SK-N-SH treated with all-trans-retinoic acid at 6 μM for 48 hours (cell line): ENCODE measurements around the gene KIAA0753.

Source experiments
- ATAC-seq: fragments of 200-7000 bp; cut with Tn5 transposase; 3 replicates; pipeline ENCODE4 v1.9.1; 2020; ENCODE audit warnings: mild to moderate bottlenecking, moderate library complexity
- BACH2 ChIP-seq: fragments of 250-450 bp; sonication (Bioruptor Pico); IDR thresholded peaks from 2 replicates; pipeline ENCODE4 v1.9.0; 2021; ENCODE audit warnings: mild to moderate bottlenecking, borderline replicate concordance
- CSDC2 ChIP-seq: fragments of 250-450 bp; sonication (Bioruptor Pico); IDR thresholded peaks from 2 replicates; pipeline ENCODE4 v1.5.0; 2020; ENCODE audit warnings: mild to moderate bottlenecking, moderate library complexity
- GLIS3 ChIP-seq: fragments of 250-450 bp; sonication (Bioruptor Pico); IDR thresholded peaks from 2 replicates; pipeline ENCODE4 v1.5.0; 2020; ENCODE audit warnings: mild to moderate bottlenecking, moderate library complexity
- OSR1 ChIP-seq: fragments of 250-450 bp; sonication (Bioruptor Pico); IDR thresholded peaks from 2 replicates; pipeline ENCODE4 v1.8.0; 2022; ENCODE audit warnings: moderate library complexity, mild to moderate bottlenecking, inconsistent platforms
- PPARA ChIP-seq: fragments of 250-450 bp; sonication (Bioruptor Pico); IDR thresholded peaks from 2 replicates; pipeline ENCODE4 v1.5.0; 2020; ENCODE audit warnings: mild to moderate bottlenecking, borderline replicate concordance
- RARB ChIP-seq: fragments of 250-450 bp; sonication (Bioruptor Pico); IDR thresholded peaks from 2 replicates; pipeline ENCODE4 v1.8.0; 2021; ENCODE audit warnings: mild to moderate bottlenecking, moderate library complexity
- SNAI2 ChIP-seq: fragments of 250-450 bp; sonication (Bioruptor Pico); IDR thresholded peaks from 2 replicates; pipeline ENCODE4 v1.5.0; 2020; ENCODE audit warnings: mild to moderate bottlenecking, moderate library complexity
- TCF4 ChIP-seq: fragments of 250-450 bp; sonication (Bioruptor Pico); IDR thresholded peaks from 2 replicates; pipeline ENCODE4 v1.8.0; 2021; ENCODE audit warnings: mild to moderate bottlenecking, moderate library complexity, borderline replicate concordance
- TOX ChIP-seq: fragments of 250-450 bp; sonication (Bioruptor Pico); IDR thresholded peaks from 2 replicates; pipeline ENCODE4 v1.8.0; 2021; ENCODE audit warnings: mild to moderate bottlenecking, moderate library complexity, borderline replicate concordance
- ZC3H10 ChIP-seq: fragments of 250-450 bp; sonication (Bioruptor Pico); IDR thresholded peaks from 2 replicates; pipeline ENCODE4 v1.5.1; 2021; ENCODE audit warnings: mild to moderate bottlenecking, moderate library complexity
- ZFP3 ChIP-seq: fragments of 250-450 bp; sonication (Bioruptor Pico); IDR thresholded peaks from 2 replicates; pipeline ENCODE4 v1.5.0; 2020; ENCODE audit warnings: mild to moderate bottlenecking, moderate library complexity
- ZFP30 ChIP-seq: fragments of 450-650 bp; formaldehyde crosslinking; IDR thresholded peaks from 2 replicates; pipeline ENCODE4 v1.5.0; 2022; ENCODE audit warnings: mild to moderate bottlenecking, moderate library complexity
- ZNF8 ChIP-seq: fragments of 450-650 bp; formaldehyde crosslinking; IDR thresholded peaks from 2 replicates; pipeline ENCODE4 v1.5.0; 2020; ENCODE audit warnings: mild to moderate bottlenecking, moderate library complexity
- TF ChIP-seq, protein P1 (sequence below): fragments of 250-450 bp; sonication (Bioruptor Pico); IDR thresholded peaks from 2 replicates; pipeline ENCODE4 v1.5.1; 2021; ENCODE audit warnings: mild to moderate bottlenecking, moderate library complexity
- TF ChIP-seq, protein P2 (sequence below): fragments of 250-450 bp; sonication (Bioruptor Pico); IDR thresholded peaks from 2 replicates; pipeline ENCODE4 v1.8.0; 2021; ENCODE audit warnings: low read depth, mild to moderate bottlenecking, moderate library complexity, borderline replicate concordance
- TF ChIP-seq, protein P3 (sequence below): fragments of 250-450 bp; sonication (Bioruptor Pico); IDR thresholded peaks from 2 replicates; pipeline ENCODE4 v1.8.0; 2020; ENCODE audit warnings: mild to moderate bottlenecking, moderate library complexity, borderline replicate concordance
- TF ChIP-seq, protein P4 (sequence below): fragments of 250-450 bp; sonication (Bioruptor Pico); IDR thresholded peaks from 2 replicates; pipeline ENCODE4 v1.5.0; 2020; ENCODE audit warnings: mild to moderate bottlenecking, moderate library complexity

Gene KIAA0753

DNA sequence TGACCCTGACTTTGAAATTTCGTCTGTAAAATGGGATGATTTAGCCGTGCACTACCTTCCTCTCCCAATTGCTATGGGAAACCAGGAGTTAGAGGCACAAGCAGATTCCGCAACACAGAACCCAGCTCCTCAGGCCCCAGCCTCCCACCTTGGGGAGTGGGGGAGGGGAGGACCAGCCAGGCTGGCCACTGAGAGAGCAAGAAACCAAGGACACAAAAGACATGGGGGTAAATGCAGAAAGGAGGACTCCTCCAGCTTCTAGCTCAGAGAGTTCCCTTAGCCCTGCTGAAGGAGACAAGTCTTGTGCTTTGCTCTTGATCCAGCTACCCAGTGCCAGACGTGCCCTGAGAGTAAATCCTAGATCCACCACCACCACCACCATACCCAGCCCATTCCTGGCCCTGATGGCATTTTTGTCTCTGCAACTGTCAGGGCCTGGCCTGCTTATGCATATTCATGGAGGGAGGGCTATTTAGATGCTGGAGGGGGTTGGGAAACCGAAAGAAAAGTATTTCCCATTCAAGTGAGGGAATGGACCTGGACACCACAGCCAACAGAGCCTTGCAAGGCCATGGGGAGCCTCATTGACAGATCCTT, 110.1 kb downstream of the KIAA0753 start:
- TF ChIP-seq TOX (CRISPR knock-in tag): no peak
- TF ChIP-seq ZNF8 (CRISPR knock-in tag): no peak
- no peak for TF ChIP-seq ZFP3 (CRISPR knock-in tag)
- no peak for TF ChIP-seq TCF4
- TF ChIP-seq SNAI2: no peak
- no peak for TF ChIP-seq ZC3H10 (CRISPR knock-in tag)
- TF ChIP-seq RARB: no peak
- TF ChIP-seq, protein P1, sequence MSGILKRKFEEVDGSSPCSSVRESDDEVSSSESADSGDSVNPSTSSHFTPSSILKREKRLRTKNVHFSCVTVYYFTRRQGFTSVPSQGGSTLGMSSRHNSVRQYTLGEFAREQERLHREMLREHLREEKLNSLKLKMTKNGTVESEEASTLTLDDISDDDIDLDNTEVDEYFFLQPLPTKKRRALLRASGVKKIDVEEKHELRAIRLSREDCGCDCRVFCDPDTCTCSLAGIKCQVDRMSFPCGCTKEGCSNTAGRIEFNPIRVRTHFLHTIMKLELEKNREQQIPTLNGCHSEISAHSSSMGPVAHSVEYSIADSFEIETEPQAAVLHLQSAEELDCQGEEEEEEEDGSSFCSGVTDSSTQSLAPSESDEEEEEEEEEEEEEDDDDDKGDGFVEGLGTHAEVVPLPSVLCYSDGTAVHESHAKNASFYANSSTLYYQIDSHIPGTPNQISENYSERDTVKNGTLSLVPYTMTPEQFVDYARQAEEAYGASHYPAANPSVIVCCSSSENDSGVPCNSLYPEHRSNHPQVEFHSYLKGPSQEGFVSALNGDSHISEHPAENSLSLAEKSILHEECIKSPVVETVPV (CRISPR knock-in tag): no peak
- no peak for TF ChIP-seq ZFP30 (CRISPR knock-in tag)
- no peak for TF ChIP-seq BACH2
- TF ChIP-seq OSR1: no peak
- TF ChIP-seq, protein P2, sequence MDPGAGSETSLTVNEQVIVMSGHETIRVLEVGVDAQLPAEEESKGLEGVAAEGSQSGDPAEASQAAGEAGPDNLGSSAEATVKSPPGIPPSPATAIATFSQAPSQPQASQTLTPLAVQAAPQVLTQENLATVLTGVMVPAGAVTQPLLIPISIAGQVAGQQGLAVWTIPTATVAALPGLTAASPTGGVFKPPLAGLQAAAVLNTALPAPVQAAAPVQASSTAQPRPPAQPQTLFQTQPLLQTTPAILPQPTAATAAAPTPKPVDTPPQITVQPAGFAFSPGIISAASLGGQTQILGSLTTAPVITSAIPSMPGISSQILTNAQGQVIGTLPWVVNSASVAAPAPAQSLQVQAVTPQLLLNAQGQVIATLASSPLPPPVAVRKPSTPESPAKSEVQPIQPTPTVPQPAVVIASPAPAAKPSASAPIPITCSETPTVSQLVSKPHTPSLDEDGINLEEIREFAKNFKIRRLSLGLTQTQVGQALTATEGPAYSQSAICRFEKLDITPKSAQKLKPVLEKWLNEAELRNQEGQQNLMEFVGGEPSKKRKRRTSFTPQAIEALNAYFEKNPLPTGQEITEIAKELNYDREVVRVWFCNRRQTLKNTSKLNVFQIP (CRISPR knock-in tag): no peak
- no peak for TF ChIP-seq GLIS3 (CRISPR knock-in tag)
- TF ChIP-seq, protein P3, sequence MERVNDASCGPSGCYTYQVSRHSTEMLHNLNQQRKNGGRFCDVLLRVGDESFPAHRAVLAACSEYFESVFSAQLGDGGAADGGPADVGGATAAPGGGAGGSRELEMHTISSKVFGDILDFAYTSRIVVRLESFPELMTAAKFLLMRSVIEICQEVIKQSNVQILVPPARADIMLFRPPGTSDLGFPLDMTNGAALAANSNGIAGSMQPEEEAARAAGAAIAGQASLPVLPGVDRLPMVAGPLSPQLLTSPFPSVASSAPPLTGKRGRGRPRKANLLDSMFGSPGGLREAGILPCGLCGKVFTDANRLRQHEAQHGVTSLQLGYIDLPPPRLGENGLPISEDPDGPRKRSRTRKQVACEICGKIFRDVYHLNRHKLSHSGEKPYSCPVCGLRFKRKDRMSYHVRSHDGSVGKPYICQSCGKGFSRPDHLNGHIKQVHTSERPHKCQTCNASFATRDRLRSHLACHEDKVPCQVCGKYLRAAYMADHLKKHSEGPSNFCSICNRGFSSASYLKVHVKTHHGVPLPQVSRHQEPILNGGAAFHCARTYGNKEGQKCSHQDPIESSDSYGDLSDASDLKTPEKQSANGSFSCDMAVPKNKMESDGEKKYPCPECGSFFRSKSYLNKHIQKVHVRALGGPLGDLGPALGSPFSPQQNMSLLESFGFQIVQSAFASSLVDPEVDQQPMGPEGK (CRISPR knock-in tag): no peak
- TF ChIP-seq PPARA (CRISPR knock-in tag): no peak
- no peak for TF ChIP-seq CSDC2
- TF ChIP-seq, protein P4, sequence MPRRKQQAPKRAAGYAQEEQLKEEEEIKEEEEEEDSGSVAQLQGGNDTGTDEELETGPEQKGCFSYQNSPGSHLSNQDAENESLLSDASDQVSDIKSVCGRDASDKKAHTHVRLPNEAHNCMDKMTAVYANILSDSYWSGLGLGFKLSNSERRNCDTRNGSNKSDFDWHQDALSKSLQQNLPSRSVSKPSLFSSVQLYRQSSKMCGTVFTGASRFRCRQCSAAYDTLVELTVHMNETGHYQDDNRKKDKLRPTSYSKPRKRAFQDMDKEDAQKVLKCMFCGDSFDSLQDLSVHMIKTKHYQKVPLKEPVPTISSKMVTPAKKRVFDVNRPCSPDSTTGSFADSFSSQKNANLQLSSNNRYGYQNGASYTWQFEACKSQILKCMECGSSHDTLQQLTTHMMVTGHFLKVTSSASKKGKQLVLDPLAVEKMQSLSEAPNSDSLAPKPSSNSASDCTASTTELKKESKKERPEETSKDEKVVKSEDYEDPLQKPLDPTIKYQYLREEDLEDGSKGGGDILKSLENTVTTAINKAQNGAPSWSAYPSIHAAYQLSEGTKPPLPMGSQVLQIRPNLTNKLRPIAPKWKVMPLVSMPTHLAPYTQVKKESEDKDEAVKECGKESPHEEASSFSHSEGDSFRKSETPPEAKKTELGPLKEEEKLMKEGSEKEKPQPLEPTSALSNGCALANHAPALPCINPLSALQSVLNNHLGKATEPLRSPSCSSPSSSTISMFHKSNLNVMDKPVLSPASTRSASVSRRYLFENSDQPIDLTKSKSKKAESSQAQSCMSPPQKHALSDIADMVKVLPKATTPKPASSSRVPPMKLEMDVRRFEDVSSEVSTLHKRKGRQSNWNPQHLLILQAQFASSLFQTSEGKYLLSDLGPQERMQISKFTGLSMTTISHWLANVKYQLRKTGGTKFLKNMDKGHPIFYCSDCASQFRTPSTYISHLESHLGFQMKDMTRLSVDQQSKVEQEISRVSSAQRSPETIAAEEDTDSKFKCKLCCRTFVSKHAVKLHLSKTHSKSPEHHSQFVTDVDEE (CRISPR knock-in tag): no peak
- TF ChIP-seq, all 23 proteins: peak for 0
- ATAC-seq: no peak

DNA sequence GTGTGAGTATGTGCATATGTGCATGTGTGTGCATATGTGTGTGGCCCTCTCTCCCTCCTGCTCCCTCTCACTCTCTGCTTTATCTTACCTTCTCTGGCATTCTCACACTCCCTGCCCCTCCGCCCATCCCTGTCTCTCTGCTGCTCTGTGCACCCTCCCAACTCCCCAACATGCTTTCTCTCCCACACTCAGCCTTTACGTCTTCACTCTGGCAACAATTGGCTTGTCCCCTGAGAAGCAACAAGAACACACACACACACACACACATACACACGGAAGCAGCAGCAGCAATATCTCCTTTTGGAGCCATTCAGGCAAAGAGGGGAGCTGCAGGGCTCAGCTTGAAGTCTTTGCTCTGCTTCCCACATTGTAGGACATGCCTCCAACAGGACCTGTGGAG, 112.0 kb downstream of the KIAA0753 start:
- no peak for ATAC-seq

More for the DNA sequence above, 112.0 kb downstream of the KIAA0753 start:
- no peak for TF ChIP-seq CSDC2
- TF ChIP-seq, all 23 proteins: peak for 0
